Measurements from ENCODE around the gene MAGEA8.
"Not testable (repeated sequence)": the region's sequence is repeated elsewhere in the genome, so short reads cannot be mapped to it uniquely, and the experiment has no call there.

MAGEA8 gene

GRCh38 chrX:149908308-149908707 is 27.3 kb downstream of the MAGEA8 start:
- no peak for DNase-seq

DNA sequence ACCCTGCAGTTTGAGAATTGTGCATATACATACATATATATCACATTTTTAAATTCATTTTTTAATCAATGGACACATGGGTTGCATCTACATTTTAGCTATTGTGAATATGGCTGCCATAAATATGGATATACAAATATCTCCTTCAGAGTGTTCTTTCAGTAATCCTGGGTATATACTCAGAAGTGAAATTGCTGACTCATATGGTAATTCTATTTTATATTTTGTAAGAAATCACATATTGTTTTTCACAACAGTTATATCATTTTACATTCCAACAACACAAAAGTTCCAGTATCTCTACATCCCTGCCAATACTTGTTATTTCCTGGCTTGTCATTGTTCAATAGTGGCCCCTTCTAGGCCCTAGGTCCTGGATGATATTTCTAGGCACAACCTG is 27.7 kb downstream of the MAGEA8 start:
- no peak for DNase-seq

DNA sequence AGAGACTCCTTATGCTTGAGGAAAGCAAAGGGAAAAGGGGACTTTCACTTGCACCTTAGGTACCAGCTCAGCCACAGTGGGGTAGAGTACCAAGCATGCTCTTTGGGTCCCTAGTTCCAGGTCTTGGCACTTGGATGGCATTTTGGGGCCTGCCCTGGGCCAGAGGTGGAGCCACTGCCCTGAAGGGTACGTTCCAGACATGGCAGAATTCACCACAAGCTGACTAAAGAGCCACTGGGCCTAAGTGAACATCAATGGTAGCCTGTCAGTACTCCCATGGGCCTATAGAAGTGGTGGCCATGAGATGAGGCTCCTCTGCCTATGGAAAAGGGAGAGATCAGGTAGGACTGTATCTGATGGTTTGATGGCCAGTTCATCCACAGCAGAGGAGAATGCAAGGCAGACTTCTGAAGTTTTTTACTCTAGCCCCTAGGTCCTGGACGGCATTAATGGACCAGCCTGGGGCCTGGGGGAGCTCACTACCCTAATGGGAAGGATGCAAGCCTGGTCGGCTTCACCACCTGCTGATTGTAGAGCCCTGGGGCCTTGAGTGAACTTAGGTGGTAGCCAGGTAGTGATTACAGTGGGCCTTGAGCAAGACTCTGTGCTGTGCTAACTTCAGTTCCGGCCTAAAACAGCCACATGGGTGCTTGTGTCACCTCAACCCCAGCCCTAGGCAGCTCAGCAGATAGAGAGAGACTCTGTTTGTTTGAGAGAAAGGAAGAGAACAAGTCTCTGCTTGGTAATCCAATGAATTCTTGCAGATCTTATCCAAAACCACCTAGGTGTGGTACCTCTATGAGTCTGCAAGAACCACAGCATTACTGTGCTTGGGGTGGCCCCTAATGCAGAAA is 28.6 kb downstream of the MAGEA8 start:
- DNase-seq, result no peak

- DNase-seq, result no peak
Measured at GRCh38 chrX:149910178-149910695, 29.3 kb downstream of the MAGEA8 start.

- no peak for DNase-seq
Measured at GRCh38 chrX:149916745-149917392, 35.9 kb downstream of the MAGEA8 start.

DNA sequence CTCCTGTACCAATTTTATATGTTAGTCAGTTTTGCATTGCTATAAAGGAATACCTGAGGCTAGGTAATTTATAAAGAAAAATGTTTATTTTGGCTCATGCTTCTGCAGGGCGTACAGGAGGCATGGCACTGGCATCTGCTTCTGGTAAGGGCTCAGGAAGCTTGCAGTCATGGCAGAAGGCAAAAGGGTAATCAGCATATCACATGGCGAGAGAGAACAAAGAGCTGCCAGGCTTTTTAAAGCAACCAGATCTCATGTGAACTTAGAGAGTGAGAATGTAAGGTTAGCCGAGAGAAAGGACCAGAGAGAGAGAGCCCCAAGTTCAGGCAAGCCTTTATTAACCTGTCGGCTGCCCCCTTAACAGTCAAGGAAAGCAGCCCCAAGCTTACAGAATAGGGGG is 42.9 kb downstream of the MAGEA8 start:
- not testable (repeated sequence) for DNase-seq

- not testable (repeated sequence) for DNase-seq
Measured at GRCh38 chrX:149924434-149924833, 43.5 kb downstream of the MAGEA8 start.

GRCh38 chrX:149927245-149927963 is 46.4 kb downstream of the MAGEA8 start:
- DNase-seq, result not testable (repeated sequence)

- not testable (repeated sequence) for DNase-seq
Measured at GRCh38 chrX:149927964-149928258, 46.9 kb downstream of the MAGEA8 start.

GRCh38 chrX:149928635-149929034 is 47.7 kb downstream of the MAGEA8 start:
- not testable (repeated sequence) for DNase-seq

DNA sequence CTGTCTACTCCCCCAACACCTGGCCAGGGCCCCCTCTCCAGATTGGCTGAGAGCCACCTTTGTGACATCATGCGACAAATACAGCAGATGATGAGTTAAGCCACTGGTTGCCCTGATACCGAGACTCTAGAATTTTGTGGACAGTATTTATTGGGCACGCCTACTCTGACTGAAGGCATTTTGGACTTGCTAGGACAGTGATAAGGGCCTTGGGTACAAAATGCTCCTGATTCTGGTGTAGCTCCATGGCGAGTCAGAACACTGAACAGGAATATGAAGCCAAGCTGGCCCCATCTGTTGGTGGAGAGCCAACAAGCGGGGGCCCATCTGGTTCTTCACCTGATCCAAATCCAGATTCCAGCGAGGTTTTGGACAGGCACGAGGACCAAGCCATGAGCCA is 48.4 kb downstream of the MAGEA8 start, which contains the start of gene HSFX4:
TSS of gene HSFX4 (plus strand) at position 174 of the 400 bp plus-strand sequence. CDS start at position 246, 72 bp downstream.
- DNase-seq, result not testable (repeated sequence)

DNA sequence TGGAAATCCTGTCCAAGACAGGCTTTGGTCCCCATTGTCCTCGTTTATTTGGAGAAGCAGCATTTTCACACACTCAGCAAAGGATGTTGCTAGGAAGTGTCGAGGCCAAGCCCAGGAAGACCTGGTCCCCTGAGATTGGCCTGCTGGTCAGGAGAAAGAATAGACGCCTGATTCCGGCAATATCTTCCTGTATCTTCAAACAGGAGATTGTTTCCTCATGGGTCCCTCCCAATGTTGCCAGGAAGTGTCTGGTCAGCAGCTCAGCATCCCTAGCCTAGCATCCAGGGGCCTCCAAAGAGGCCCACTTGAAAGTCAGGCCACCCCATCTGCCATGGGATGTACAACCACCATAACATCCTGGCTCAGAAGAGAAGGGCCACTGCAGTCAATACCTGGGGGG is 50.4 kb downstream of the MAGEA8 start:
- DNase-seq, result not testable (repeated sequence)

DNA sequence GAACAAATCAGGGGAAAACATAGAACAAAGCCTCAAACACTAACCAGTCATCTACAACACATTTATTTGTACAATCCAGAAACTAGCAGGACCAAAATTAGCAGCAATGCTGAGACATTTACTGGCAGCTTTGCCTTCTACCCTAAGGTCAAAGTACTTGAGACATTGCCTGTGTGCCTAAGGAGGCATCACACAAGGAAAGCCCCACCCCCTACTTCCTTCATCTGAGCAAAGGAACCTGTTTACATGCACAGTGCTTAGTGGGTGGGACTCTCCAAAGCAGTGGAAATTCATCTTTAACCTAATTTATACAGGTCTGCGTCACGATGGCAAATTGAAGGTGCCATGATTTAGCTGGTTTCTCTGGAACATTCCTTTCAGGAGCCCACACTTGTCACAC is 51.2 kb downstream of the MAGEA8 start:
- not testable (repeated sequence) for DNase-seq

DNA sequence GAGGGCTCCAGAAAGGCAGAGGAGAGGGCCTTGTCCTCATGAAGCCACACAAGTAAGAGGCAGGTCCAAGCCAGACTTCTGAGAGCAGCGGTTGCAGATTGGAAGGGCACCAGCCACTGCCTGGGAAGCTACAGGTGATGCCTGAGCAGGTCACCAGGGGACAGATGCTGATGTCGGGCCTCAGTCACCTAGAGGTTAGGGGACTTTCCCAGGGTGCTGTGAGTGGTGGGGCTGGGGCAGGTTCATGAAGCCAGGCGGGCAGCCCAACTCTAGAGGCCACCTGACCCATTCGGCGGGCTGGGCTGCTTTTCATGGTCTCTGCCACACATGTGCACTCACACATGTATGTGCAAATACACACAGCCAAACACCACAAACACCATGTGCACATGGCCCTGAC is 52.0 kb downstream of the MAGEA8 start:
- DNase-seq, result not testable (repeated sequence)

- DNase-seq, result not testable (repeated sequence)
Measured at GRCh38 chrX:149933547-149933946, 52.6 kb downstream of the MAGEA8 start.
